SKM-1 (cell line): ENCODE measurements around the gene TMEM271.
"Not testable (repeated sequence)": the region's sequence is repeated elsewhere in the genome, so short reads cannot be mapped to it uniquely, and the experiment has no call there.

Experiments used
- DNase-seq: peaks from one replicate; lab custom pipeline; 2025; ENCODE audit not compliant: unreplicated experiment; lab: John Stamatoyannopoulos, UW

TMEM271 gene

DNA sequence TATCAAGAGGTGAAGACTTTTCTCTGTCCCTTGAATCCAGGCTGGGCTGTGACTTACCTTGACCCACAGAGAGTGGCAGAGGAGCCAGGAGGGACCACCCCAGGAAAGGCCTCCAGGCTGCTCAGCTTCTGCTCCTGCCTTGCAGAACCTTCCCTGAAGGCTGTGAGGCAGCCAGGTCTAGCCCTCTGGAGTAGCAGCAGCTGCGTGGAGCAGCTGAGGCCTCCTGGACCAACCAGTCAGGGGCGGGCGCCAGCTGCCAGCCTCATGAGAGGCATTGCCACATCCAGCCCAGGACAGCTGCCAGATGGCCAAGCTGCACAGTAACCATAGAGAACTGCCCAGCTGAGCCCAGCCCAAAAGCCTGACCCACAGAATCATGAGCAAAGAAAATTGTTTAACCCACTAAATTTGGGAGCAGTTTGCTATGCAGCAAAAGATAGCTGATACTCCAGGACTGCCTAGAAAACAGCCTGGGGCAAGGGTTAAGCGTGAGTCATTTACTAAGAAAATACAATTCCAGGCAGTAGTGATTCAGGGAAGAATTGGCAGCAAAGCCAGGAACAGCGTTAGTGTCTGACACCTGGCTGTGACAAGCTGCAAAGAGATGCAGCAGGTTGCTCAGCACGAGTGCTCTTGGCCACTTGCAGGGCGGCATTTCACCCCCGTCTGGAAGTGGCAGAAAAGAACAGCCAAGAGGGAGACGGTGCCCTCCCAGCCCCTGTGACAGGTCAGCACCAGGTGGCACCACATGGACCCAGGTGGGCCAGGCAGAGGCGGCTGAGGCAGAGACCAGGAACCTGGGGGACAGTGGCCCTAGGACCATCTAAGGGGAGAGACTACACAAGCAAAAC lies 34.5 kb upstream of the TMEM271 start:
- no peak for DNase-seq

DNA sequence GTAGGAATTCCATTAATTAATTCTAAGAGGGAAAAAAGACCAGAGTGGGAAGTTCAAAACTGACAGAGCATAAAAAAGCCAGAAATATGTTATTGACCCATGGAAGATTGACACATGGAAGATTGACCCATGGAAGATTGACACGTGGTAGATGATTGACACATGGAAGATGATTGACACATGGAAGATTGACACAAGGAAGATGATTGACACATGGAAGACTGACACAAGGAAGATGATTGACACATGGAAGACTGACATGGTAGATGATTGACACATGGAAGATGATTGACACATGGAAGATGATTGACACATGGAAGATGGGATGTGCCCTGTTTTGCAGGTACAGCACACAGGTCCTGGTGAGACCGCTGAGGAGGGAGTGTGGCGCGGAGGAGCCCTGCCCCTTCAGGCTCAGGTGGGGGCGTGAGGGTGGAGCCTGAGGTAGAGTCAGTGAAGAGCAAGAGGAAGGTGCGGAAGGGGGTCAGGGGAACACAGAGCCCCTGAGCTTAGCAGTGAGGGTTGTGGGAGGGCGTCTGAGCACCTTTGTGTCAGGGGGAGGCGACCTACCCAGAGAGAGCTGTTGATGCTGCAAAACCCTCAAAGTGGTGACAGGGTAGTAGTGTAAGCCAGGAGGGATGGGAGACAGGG lies 33.4 kb upstream of the TMEM271 start:
- DNase-seq: no peak

DNA sequence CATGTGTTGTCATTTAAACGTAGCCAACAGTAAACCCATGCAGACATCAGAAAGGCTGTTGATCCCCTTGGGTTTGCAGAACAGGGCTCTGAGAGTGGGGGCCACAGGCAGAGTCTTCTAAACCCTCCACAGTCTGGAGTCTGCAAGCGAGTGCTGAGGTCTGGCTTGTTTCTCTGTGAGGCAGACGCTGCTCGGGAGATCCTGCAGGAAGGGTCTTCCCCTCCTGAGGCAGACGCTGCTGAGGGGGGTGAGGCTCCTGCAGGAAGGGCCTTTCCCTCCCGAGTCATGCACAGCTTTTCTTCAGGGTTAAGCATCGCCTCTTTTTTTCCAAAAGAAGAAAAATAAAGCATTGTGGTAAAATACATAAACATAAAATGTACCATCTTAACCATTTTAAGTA lies 32.1 kb upstream of the TMEM271 start:
- no peak for DNase-seq

DNA sequence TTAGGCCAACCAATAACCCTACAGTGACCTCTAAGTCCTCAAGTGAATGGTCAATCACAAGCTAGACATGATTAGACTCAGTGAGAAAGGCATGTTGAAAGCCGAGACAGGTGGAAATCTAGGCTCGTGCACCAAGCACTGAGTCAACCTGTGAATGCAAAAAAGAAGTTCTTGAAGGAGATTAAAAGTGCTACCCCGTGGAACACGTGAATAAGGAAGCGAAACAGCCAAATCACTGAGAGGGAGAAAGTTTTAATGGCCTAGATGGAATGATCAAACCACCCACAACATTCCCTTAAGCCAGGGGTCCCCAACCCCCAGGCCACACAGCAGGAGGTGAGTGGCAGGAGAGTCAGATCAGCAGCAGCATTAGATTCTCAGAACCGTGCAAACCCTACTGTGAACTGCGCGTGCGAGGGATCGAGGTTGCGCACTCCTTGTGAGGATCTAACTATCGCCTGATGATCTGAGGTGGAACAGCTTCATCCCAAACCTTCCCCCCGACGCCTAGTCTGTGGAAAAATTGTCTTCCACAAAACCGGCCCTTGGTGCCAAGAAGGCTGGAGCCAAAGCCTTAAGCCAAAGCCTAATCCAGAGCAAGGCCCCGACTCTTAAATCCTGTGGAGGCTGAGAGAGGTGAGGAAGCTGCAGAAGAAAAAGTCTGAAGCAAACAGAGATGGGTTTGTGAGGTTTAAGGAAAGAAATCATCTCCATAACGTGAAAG lies 29.8 kb upstream of the TMEM271 start:
- DNase-seq: no peak

DNA sequence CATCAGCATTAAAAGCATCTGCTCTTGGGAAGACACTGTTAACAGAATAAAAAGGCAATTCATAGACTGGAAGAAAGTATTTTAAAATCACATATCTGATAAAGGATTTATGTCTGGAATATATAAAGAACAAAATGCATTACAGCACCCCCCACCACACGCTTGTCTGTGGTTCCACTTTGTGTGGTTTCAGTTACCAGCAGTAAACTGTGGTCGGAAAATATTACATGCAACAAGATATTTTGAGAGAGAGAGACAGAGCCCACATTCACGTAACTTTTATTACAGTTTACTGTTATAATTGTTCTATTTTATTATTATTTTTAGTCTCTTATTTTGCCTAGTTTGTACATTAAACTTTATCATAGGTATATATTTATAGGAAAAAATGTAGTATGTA lies 28.0 kb upstream of the TMEM271 start:
- DNase-seq: no peak

DNA sequence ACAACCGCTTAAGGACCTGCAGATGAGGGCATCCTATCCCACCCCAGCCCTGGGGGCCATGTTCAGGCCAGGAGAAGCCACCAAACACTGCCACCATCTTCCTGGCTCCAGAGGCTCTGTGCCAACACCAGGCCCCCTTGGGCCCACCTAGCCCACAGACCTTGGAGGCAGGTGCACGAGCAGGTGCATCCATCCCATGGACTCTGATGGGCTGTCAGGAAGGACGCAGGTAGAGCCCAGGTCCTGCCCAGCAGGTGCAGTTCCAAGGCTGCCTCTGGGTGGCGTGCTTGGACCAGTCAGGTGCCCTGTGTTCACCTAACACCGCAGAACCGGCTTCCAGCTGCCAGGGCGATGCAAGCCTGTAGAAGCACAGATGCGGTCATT lies 26.5 kb upstream of the TMEM271 start:
- DNase-seq: no peak

DNA sequence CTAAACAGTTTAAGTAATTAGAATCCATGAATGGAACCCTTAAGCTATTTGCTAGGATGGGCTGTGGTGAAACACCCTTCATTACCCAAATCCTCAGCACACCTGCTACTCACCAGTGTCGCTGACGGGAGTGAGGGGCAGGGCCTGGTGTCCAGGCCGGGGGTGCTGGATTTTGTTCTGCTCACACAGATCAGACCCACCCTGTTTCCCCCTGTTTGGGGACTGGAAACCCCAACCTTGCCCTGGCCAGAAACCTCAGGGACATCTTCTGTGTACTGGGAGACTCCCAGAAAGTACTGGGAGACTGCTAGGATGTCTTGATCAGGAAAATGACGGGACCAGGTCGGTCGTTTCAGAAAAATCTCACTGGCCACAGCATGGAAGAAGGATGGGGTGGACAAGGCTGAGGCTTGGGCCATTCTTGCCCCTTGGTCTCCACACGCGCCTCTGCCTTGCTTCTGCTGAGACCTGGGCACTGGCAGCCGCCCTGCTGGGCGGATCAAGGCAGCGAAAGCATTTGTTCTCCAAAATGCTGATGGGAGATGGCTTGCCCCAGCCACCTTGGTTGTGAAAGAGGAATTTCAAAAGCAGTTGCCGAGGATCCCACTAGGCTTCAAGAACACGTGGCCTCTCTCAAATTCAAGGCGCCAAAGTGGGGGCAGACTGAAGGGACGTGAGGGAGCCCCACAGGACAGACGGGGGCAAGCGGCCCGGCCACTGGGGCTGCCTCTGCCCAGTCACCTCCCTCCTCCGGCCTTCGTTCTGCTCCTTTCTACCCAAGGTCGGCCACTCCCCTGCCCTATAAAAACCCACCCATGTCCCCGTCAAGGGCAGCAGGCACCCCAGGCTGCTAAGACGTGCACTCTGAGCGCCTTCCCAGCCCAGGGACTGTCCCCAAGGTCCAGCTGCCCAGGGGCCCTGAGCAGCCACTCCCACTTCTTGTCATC lies 25.8 kb upstream of the TMEM271 start:
- no peak for DNase-seq

DNA sequence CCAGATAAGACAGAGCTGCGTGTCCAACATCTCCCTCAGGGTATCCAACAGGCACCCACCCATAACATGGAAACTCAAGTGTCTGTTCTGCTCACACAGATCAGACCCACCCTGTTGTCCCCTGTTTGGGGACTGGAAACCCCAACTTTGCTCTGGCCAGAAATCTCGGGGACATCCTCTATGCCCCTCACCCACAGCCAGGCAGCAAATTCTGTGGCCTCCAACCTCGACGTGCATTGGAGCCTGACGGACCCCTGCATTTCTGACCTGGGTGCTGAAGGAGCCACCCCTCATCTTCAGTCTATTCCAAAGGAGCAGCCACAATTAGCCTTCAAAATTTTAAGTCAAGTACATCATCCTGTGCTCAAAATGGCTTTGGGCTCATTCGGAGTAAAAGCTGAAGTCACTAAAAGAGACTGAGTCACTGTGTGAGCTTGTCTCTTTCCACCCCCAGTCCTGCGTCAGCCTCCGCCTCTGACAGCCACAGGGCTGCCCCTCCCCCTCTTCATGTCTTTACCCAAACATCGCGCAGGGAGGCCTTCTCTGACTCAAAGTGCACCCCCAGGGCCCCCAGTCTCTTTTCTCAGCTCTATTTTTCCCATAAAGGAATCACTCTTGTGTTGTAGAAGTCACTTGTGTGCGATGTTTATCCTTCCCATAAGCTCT lies 24.9 kb upstream of the TMEM271 start:
- no peak for DNase-seq

DNA sequence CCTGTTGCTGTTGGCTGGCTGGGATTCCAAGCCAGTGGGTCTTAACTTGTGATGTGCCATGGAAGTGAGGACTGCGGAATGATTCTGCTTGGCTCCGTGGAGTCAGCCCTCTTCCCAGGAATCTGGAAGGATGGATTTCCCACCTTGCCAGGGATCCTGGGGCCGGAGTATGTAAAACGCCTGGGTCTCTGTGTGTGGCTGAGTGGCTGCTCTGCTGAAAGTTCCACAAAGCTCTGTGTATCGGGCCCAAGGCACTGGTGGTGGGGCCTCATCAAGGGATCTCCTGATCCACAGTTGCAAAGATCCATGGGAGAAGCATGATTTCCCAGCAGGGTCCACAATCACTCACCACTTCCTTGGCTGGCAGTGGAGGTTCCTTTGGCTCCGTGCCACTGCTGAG lies 24.1 kb upstream of the TMEM271 start:
- no peak for DNase-seq

DNA sequence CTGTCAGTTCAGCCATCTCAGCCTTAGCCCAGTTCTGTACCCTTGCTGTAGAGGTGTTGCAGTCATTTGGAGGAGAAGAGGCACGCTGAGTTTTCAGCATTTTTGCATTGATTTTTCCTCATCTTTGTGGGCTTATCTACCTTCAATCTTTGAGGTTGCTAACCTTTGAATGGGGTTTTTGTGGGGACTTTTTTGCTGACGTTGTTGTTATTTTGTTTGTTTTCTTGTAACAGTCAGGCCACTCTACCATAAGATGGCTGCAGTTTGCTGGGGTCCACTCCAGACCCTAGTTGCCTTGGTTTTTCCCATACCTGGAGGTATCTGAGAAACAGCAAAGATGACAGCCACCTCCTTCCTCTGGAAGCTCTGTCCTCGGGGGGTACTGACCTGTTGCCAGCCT lies 22.8 kb upstream of the TMEM271 start:
- DNase-seq: no peak

DNA sequence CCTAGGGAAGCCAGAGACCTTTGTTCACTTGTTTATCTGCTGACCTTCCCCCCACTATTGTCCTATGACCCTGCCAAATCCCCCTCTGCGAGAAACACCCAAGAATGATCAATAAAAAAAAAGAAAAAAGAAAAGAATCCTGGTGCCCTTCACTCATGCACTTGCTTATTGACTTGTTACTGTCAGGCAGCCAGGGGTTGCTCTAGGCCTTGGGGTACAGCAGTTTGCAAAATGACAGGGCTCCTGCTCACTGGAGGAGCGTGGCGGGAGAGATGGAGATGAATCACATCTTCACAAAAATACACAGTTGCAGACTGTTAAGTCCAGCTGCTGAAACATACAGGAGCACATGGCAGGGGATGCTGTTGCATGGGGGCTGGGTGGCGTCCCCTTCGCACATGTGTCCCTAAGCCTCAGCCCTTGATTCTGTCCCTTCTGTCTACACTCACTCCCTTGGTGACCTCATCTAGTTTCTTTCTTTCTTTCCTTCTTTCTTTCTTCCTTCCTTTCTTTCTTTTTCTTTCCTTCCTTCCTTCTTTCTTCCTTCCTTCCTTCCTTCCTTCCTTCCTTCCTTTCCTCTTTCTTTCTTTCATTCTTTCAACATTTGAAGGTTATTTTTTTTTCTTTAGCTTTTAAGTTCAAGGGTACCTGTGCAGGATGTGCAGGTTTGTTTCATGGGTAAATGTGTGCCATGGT lies 16.9 kb upstream of the TMEM271 start:
- no peak for DNase-seq

DNA sequence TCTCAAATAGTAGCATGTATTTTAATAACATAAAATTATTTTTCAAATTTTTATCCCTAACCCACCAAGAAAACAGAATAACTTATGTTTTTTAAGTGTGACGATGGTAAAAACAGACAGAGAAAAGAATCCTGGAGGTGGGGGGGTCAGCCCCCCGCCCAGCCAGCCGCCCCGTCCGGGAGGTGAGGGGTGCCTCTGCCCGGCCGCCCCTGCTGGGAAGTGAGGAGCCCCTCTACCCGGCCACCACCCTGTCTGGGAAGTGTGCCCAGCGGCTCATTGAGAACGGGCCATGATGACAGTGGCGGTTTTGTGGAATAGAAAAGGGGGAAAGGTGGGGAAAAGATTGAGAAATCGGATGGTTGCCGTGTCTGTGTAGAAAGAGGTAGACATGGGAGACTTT lies 16.1 kb upstream of the TMEM271 start:
- DNase-seq: not testable (repeated sequence)

DNA sequence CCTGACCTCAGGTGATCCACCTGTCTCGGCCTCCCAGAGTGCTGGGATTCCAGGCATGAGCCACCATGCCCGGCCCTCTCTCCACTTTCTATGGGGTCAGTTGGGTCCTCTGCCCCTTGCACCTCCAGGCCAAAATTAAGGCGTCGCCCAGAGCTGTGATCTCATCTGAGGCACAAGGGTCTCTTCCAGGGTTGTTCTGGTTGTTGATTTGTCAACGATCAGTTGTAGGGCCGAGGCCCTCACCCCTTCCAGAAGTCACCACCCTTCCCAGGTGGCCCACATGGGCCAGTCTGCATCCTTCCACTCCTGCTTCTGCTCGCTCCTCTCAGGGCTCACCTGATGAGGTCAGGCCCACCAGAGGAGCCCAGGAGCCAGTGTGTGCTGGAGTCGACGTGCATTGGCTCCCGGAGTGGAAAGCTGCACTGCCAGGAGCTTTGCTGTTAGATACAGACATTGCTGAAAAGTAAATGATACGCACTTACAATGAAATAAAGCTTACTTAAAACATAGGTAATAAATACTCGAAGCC lies 14.3 kb upstream of the TMEM271 start:
- no peak for DNase-seq

DNA sequence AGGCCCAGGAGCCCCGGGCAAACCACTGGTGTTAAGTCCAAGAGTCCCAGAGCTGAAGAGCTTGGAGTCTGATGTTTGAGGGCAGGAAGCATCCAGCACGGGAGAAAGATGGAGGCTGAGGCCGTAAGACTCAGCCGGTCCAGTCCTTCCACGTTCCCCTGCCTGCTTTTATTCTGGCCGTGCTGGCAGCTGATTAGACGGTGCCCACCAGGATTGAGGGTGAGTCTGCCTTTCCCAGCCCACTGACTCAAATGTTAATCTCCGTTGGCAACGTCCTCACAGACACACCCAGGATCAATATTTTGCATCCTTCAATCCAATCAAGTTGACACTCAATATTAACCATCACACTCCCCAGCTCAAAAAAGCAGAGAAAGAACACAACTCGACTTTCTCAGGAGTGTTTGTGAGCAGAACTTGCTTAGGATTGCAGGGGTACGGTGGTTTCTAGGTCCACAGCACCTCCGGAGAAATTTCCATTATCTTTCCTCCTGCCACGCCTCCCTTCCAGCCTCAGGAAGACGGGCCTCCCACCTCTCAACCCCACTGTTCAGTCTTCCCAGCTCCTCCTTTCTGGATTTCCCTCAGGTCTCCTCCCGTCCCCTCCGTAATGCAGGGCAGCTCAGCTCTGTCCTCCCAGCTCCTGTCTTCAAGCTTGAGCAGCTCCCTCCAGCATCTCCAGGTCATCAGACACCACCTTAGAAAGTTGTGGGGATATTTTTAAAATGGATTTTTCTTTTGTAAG lies 13.3 kb upstream of the TMEM271 start:
- DNase-seq: no peak

DNA sequence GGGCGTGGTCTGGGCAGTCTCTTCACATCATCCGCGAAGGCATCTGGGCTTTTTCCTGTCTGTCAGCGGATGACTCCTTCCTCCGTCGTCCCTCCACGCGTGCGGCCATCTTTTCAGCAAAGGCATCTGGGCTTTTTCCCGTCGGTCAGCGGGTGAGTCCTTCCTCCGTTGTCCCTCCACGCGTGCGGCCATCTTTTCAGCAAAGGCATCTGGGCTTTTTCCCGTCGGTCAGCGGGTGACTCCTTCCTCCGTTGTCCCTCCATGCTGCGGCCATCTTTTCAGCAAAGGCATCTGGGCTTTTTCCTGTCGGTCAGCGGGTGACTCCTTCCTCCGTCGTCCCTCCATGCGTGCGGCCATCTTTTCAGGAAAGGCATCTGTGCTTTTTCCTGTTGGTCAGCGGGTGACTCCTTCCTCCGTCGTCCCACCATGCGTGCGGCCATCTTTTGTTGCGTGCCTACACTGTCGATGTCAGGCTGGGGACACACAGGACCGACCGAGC lies 12.3 kb upstream of the TMEM271 start:
- no peak for DNase-seq

DNA sequence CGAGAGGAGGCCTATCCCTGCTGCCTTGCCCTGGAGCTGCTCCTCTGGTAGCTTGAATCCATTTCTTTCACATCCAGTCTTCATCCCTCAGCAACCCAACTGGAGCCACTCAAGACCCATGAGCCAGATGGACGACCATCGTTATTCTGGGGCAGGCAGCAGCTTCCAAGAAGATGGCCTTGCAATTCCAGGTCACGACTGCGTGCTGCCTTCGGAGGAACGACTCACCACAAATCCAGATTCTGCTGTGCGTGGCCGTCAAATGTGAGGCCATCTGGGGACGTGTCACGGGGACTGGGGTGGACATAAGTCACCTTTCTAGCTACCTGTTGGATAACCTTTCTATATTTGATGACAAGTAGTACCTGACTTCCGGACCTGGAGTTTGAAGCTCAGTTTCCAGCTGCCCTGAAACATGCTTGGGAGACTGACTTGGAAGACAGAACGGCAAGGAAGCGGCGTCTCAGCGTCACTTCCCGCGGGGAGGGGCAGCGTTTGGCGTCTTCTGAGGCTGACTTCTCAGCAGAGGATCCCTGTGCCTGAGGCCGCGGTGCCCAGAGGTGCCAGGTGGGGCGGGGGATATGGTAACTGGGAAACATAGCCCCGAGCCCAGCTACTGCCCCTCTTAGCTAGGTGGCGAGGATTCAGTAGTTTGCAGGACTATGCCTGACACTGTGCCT lies 11.7 kb upstream of the TMEM271 start:
- no peak for DNase-seq

DNA sequence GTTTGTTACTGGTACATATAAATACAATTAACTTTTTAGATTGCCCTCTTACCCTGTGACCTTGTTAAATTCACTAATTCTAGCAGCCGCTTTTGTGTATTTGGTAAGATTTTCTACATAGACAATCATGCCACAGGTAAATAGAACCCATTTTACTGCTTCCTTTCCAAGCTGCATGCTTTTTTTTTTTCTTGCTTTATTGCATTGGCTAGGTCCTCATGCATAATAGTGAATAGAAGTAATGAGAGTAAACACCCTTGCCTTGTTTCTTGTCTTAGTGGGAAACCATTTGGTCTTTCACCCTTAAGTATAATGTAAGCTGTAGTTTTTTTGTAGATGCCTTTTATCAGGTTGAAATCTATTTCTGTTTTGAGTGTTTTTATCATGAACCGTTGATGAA lies 7.7 kb upstream of the TMEM271 start:
- no peak for DNase-seq

DNA sequence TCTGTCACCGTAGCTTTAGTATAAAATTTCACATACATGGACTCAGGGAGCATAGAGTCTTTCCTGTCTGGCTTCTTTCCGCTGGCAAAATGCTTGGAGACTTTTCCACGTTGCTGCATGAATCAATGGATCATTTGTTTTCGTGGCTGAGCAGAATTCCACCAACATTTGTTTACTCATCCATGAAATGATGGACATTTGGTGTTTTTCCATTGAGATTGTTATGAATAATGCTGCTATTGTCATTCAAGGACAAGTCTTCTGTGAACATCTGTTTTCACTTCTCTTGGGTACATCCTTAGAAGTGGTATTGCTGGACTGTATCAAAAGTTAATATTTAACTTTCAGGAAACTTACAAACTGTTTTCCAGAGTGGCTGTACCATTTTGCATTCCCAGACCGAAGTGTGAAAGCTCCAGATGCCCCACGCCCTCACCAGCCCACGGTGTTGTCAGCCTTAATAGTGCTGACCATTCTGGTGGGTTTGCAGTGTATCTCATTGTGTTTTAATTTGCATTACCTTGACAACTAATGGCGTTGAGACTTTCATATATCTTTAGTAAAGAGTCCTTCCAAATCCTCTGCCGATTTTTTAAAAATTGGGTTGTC lies 5.8 kb upstream of the TMEM271 start:
- no peak for DNase-seq
